Loucy (cell line): ENCODE results near the gene CFHR1.
"Not testable (repeated sequence)": the region's sequence is repeated elsewhere in the genome, so short reads cannot be mapped to it uniquely, and the experiment has no call there.

Source experiments
- H2AFZ ChIP-seq: fragments of 200-600 bp; sonication (generic); 2 replicates; pipeline ENCODE4 v1.6.0; 2016; ENCODE audit warnings: antibody characterized with exemption, mild to moderate bottlenecking, low read length, moderate library complexity
- H3F3A ChIP-seq: fragments of 200-600 bp; 2 replicates; pipeline ENCODE4 v1.6.0; 2016; ENCODE audit warnings: antibody characterized with exemption, low read depth, mild to moderate bottlenecking
- H3K27me3 ChIP-seq: fragments of 200-600 bp; sonication (generic); 2 replicates; pipeline ENCODE4 v1.6.1; 2014; ENCODE audit warnings: low read length, mild to moderate bottlenecking; ENCODE audit not compliant: insufficient read depth, poor library complexity, severe bottlenecking
- H3K36me3 ChIP-seq: fragments of 200-600 bp; sonication (generic); 2 replicates; pipeline ENCODE4 v1.6.1; 2016; ENCODE audit warnings: low read length; ENCODE audit not compliant: insufficient read depth
- H3K4me1 ChIP-seq: fragments of 200-600 bp; sonication (generic); 2 replicates; pipeline ENCODE4 v1.5.1; 2014; ENCODE audit warnings: low read length, mild to moderate bottlenecking; ENCODE audit not compliant: insufficient read depth, poor library complexity, severe bottlenecking
- H3K4me2 ChIP-seq: fragments of 200-600 bp; sonication (generic); 2 replicates; pipeline ENCODE4 v1.6.0; 2014; ENCODE audit warnings: antibody characterized with exemption, low read length, low read depth, mild to moderate bottlenecking; ENCODE audit not compliant: poor library complexity, severe bottlenecking
- H3K4me3 ChIP-seq: fragments of 200-600 bp; sonication (generic); 2 replicates; pipeline ENCODE4 v1.5.1; 2014; ENCODE audit warnings: low read length, mild to moderate bottlenecking, mixed read lengths; ENCODE audit not compliant: poor library complexity, severe bottlenecking
- H3K79me2 ChIP-seq: fragments of 200-600 bp; sonication (generic); 2 replicates; pipeline ENCODE4 v1.6.1; 2014; ENCODE audit warnings: low read length; ENCODE audit not compliant: insufficient read depth
- H3K9ac ChIP-seq: fragments of 200-600 bp; sonication (generic); 2 replicates; pipeline ENCODE4 v1.6.0; 2014; ENCODE audit warnings: mild to moderate bottlenecking, low read depth, low read length, moderate library complexity; ENCODE audit not compliant: poor library complexity, severe bottlenecking
- H3K9me2 ChIP-seq: fragments of 200-600 bp; sonication (generic); replicated peaks from 2 replicates; pipeline ENCODE4 v1.6.1; 2016; ENCODE audit warnings: low read depth, low read length, mixed read lengths
- H3K9me3 ChIP-seq: fragments of 200-600 bp; sonication (generic); 2 replicates; pipeline ENCODE4 v1.6.1; 2014; ENCODE audit warnings: mild to moderate bottlenecking, antibody characterized with exemption, low read length, low read depth; ENCODE audit not compliant: insufficient read depth
- H4K20me1 ChIP-seq: fragments of 200-600 bp; sonication (generic); 2 replicates; pipeline ENCODE4 v1.6.0; 2014; ENCODE audit warnings: antibody characterized with exemption, low read length, mild to moderate bottlenecking; ENCODE audit not compliant: insufficient read depth, poor library complexity, severe bottlenecking
- EZH2phosphoT487 ChIP-seq: fragments of 200-600 bp; IDR thresholded peaks from 2 replicates; pipeline ENCODE4 v1.6.1; 2018; ENCODE audit warnings: antibody characterized with exemption, mild to moderate bottlenecking, moderate library complexity, borderline replicate concordance
- TF ChIP-seq, protein P1 (sequence below): fragments of 200-600 bp; sonication (generic); conservative IDR thresholded peaks from 2 replicates; pipeline ENCODE4 v1.5.1; 2014; ENCODE audit warnings: mild to moderate bottlenecking, antibody characterized with exemption, low read length

Gene CFHR1

DNA sequence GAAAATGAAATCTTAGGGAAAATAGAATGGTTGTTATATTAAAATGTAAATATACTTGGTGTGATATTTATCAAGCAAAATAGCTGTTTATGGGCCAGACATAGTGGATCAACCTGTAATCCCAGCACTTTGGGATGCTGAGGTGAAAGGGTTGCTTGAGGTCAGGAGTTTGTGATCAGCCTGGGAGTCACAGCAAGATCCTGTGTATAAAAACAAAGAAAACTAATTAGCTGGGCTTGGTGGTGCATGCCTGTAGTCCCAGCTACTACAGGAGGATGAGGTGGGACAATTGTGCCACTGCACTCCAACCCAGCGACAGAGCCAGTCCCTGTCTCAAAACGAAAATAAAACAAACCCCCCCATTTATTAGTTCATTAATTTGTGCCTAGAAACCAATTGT lies 21.6 kb upstream of the CFHR1 start:
- no peaks in the 10 kb centered on the region for H3K4me1 ChIP-seq
- H3K9ac ChIP-seq = no peak overlapping the region
- H4K20me1 ChIP-seq = no peaks in the 10 kb centered on the region
- no peak overlapping the region for H3K4me2 ChIP-seq
- H2AFZ ChIP-seq = no peak overlapping the region
- no peaks in the 10 kb centered on the region for H3K79me2 ChIP-seq
- TF ChIP-seq, protein P1, sequence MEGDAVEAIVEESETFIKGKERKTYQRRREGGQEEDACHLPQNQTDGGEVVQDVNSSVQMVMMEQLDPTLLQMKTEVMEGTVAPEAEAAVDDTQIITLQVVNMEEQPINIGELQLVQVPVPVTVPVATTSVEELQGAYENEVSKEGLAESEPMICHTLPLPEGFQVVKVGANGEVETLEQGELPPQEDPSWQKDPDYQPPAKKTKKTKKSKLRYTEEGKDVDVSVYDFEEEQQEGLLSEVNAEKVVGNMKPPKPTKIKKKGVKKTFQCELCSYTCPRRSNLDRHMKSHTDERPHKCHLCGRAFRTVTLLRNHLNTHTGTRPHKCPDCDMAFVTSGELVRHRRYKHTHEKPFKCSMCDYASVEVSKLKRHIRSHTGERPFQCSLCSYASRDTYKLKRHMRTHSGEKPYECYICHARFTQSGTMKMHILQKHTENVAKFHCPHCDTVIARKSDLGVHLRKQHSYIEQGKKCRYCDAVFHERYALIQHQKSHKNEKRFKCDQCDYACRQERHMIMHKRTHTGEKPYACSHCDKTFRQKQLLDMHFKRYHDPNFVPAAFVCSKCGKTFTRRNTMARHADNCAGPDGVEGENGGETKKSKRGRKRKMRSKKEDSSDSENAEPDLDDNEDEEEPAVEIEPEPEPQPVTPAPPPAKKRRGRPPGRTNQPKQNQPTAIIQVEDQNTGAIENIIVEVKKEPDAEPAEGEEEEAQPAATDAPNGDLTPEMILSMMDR = no peak
- no peak for TF ChIP-seq EZH2phosphoT487
- H3K9me2 ChIP-seq = no peaks in the 10 kb centered on the region
- H3K36me3 ChIP-seq = no peaks in the 10 kb centered on the region
- H3K4me3 ChIP-seq = no peak overlapping the region
- H3K27me3 ChIP-seq = no peaks in the 10 kb centered on the region
- H3K9me3 ChIP-seq = no peaks in the 10 kb centered on the region
- H3F3A ChIP-seq = no peaks in the 10 kb centered on the region

DNA sequence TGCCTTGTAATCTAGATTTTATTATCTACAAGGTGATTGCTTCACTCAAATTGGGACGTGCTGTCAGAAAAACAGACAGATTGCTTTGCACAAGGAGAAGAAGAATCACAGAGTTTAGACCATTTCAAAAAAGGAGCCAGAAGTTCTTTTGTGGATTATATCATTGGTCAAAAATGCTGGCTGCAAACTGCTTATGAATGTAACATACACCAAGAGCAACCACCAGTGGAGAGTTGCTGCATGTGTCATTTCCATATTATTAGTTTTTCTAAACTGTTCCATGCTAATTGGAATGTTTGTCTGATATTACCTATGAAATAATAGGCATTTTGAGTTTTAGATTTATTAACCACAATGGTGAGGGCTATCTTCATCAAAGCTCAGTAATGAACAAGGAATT lies 17.6 kb upstream of the CFHR1 start:
- H2AFZ ChIP-seq, H3K27me3 ChIP-seq, H4K20me1 ChIP-seq, H3F3A ChIP-seq, H3K4me1 ChIP-seq, H3K9ac ChIP-seq, H3K4me2 ChIP-seq, H3K9me2 ChIP-seq, H3K36me3 ChIP-seq, H3K9me3 ChIP-seq, H3K4me3 ChIP-seq, H3K79me2 ChIP-seq: not testable (repeated sequence)

DNA sequence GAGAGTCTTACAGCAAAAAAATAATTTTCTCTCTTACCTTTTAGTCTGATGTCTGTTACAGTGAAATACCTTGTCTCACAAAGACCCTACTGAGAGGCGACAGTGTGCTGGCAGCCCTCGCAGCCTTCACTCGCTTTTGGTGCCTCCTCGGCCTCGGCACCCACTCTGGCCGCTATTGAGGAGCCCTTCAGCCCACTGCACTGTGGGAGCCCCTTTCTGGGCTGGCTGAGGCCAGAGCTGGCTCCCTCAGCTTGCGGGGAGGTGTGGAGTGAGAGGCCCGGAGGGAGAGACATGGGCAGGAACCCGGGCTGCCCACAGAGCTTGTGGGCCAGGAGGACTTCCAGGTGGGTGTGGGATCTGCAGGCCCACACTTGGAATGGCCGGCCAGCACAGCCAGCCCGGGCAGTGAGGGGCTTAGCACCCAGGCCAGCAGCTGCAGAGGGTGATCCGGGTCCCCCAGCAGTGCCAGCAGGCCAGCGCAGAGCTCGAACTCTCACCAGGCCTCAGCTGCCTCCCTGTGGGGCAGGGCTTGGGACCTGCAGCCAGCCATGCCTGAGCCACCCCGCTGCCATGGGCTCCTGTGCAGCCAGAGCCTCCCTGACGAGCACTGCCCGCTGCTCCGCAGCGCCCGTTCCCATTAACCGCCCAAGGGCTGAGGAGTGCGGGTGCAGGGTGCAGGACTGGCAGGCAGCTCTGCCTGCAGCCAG lies 10.8 kb upstream of the CFHR1 start:
- Histone ChIP-seq H3F3A (no peaks in the 10 kb centered on the region), H3K4me1 (no peaks in the 10 kb centered on the region), H3K4me3 (no peak overlapping the region), H3K4me2 (no peak overlapping the region), H3K27me3 (no peaks in the 10 kb centered on the region), H3K36me3 (no peaks in the 10 kb centered on the region), H3K9me3 (no peaks in the 10 kb centered on the region), H3K9ac (no peak overlapping the region), H2AFZ (no peak overlapping the region), H4K20me1 (no peaks in the 10 kb centered on the region), H3K79me2 (no peaks in the 10 kb centered on the region), H3K9me2 (no peaks in the 10 kb centered on the region)
- TF ChIP-seq, protein P1 = no peak
- TF ChIP-seq EZH2phosphoT487 = no peak

DNA sequence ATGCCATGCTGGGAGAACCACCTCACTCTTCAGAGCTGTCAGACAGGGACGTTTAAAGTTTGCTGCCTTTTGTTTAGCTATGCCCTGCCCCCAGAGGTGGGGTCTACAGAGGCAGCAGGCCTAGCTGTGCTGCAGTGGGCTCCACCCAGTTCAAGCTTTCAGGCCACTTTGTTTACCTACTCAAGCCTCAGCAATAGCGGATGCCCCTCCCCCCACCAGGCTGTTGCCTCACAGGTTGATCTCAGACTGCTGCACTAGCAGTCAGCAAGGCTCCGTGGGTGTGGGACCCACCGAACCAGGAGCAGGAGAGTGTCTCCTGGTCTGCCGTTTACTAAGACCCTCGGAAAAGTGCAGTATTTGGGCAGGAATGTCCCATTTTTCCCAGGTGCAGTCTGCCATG lies 2.1 kb upstream of the CFHR1 start:
- H3K9me3 ChIP-seq, H3K4me2 ChIP-seq, H3K4me3 ChIP-seq, H3F3A ChIP-seq, H4K20me1 ChIP-seq, H3K9ac ChIP-seq, H3K27me3 ChIP-seq, H3K4me1 ChIP-seq, H3K36me3 ChIP-seq, H2AFZ ChIP-seq, H3K9me2 ChIP-seq, H3K79me2 ChIP-seq: not testable (repeated sequence)
